H1 (cell line): ENCODE results near the gene LUC7L3. TPM values are rescaled to one million over a fixed set of nuclear protein-coding genes. Genes with fewer than 3 reads are reported as not detected.

Experiments
- CTCF ChIA-PET: fragments of 300-600 bp; sonication (Branson Sonifier 250); formaldehyde crosslinking; loops from one replicate; lab custom pipeline; 2021; ENCODE audit not compliant: partially characterized antibody; lab: Charles Lee
- POLR2A ChIA-PET: fragments of 300-600 bp; sonication (Branson Sonifier 250); formaldehyde crosslinking; loops from one replicate; lab custom pipeline; 2021; ENCODE audit warnings: inconsistent platforms; ENCODE audit not compliant: partially characterized antibody; lab: Charles Lee
- DNase-seq, 2 experiments: peaks; one replicate each; pipeline versions ENCODE4 v3.0.0 to v3.0.0-alpha.2; 2010 to 2022; ENCODE audit warnings: low spot score in 2 of 2, low read depth in 1 of 2, mixed read lengths in 1 of 2
- FAIRE-seq: peaks from 2 replicates; lab custom pipeline; 2011; peaks lifted over from hg19 to GRCh38; lab: Jason Lieb, UNC
- H2AFZ ChIP-seq: 2 replicates; pipeline ENCODE4 v1.8.1; 2012; ENCODE audit warnings: low read length, inconsistent platforms
- H2AK5ac ChIP-seq: 2 replicates; pipeline ENCODE4 v1.6.1; 2013; ENCODE audit warnings: low read depth, low read length
- H2BK120ac ChIP-seq: replicated peaks from 2 replicates; pipeline ENCODE3; 2013; ENCODE audit warnings: low read depth, low read length, inconsistent platforms
- H2BK12ac ChIP-seq: 2 replicates; pipeline ENCODE4 v1.6.1; 2013; ENCODE audit warnings: low read depth, low read length
- H2BK15ac ChIP-seq: 2 replicates; pipeline ENCODE4 v1.6.1; 2013; ENCODE audit warnings: low read length
- H2BK20ac ChIP-seq: 2 replicates; pipeline ENCODE4 v1.6.1; 2013; ENCODE audit warnings: low read length
- H2BK5ac ChIP-seq: 2 replicates; pipeline ENCODE4 v1.6.1; 2013; ENCODE audit warnings: low read depth, low read length
- H3K14ac ChIP-seq: 2 replicates; pipeline ENCODE4 v1.6.1; 2013; ENCODE audit warnings: inconsistent platforms; ENCODE audit not compliant: insufficient read length
- H3K18ac ChIP-seq: 2 replicates; pipeline ENCODE4 v1.6.1; 2013; ENCODE audit warnings: low read length; ENCODE audit errors: extremely low read depth
- H3K23ac ChIP-seq: 2 replicates; pipeline ENCODE4 v1.6.1; 2013; ENCODE audit warnings: inconsistent platforms; ENCODE audit not compliant: insufficient read length
- H3K23me2 ChIP-seq: 2 replicates; pipeline ENCODE4 v1.6.1; 2013; ENCODE audit warnings: low read depth, low read length
- H3K27ac ChIP-seq: 2 replicates; pipeline ENCODE4 v1.6.1; 2011; ENCODE audit warnings: low read depth, low read length, inconsistent platforms
- H3K27me3 ChIP-seq, 4 experiments: replicated peaks in 1 of 4; 1 replicate in 1 of 4; 2 replicates in 3 of 4; pipeline versions ENCODE4 v1.6.1 to v1.8.1; 2011 to 2013; ENCODE audit warnings: low read length in 3 of 4, mild to moderate bottlenecking in 3 of 4, inconsistent platforms in 2 of 4, mixed read lengths in 2 of 4, moderate library complexity in 1 of 4; ENCODE audit not compliant: control insufficient read depth in 3 of 4, insufficient read depth in 3 of 4; ENCODE audit errors: extremely low read depth in 1 of 4
- H3K36me3 ChIP-seq, 4 experiments: 2 replicates each; pipeline versions ENCODE4 v1.6.1 to v1.8.1; 2011 to 2013; ENCODE audit warnings: mild to moderate bottlenecking in 4 of 4, low read length in 3 of 4, moderate library complexity in 2 of 4, control low read depth in 1 of 4, inconsistent platforms in 1 of 4; ENCODE audit not compliant: insufficient read depth in 4 of 4, control insufficient read depth in 2 of 4
- H3K4ac ChIP-seq: replicated peaks from 2 replicates; pipeline ENCODE3; 2013; ENCODE audit warnings: low read length, low read depth, mixed read lengths, inconsistent platforms; ENCODE audit not compliant: insufficient read length
- H3K4me1 ChIP-seq, 4 experiments: replicated peaks in 1 of 4; 1 replicate in 1 of 4; 2 replicates in 3 of 4; pipeline versions ENCODE4 v1.6.1 to v1.8.1; 2011 to 2013; ENCODE audit warnings: low read length in 3 of 4, inconsistent platforms in 2 of 4, mixed read lengths in 1 of 4; ENCODE audit not compliant: insufficient read depth in 4 of 4, control insufficient read depth in 3 of 4
- H3K4me2 ChIP-seq, 2 experiments: 2 replicates each; pipeline versions ENCODE4 v1.6.1 to v1.8.1; 2011 to 2013; ENCODE audit warnings: low read depth in 2 of 2, low read length in 2 of 2, control low read depth in 1 of 2, inconsistent platforms in 1 of 2, mild to moderate bottlenecking in 1 of 2; ENCODE audit not compliant: insufficient read depth in 1 of 2
- H3K4me3 ChIP-seq, 4 experiments: fragments of 200-600, 300-600 bp in 1 of 4; sonication (generic), shearing (Covaris generic), sonication (Bioruptor Twin) in 1 of 4; 2 replicates each; pipeline versions ENCODE4 v1.5.1 to v1.8.1; 2011 to 2016; ENCODE audit warnings: low read length in 4 of 4, low read depth in 3 of 4, control low read depth in 2 of 4, inconsistent platforms in 2 of 4, mild to moderate bottlenecking in 2 of 4, mixed read lengths in 1 of 4, moderate library complexity in 1 of 4; ENCODE audit not compliant: insufficient read depth in 2 of 4; ENCODE audit errors: extremely low read depth in 1 of 4
- H3K56ac ChIP-seq: replicated peaks from 2 replicates; pipeline ENCODE3; 2013; ENCODE audit warnings: low read depth, mild to moderate bottlenecking, mixed read lengths, low read length, inconsistent platforms; ENCODE audit not compliant: insufficient read length
- H3K79me1 ChIP-seq: 2 replicates; pipeline ENCODE4 v1.6.1; 2013; ENCODE audit warnings: low read depth, low read length, control low read depth
- H3K79me2 ChIP-seq, 2 experiments: 2 replicates each; pipeline versions ENCODE4 v1.6.1 to v1.8.1; 2012 to 2013; ENCODE audit warnings: low read length in 2 of 2, mild to moderate bottlenecking in 2 of 2, inconsistent platforms in 1 of 2; ENCODE audit not compliant: insufficient read depth in 2 of 2, control insufficient read depth in 1 of 2
- H3K9ac ChIP-seq, 4 experiments: replicated peaks in 1 of 4; 1 replicate in 1 of 4; 2 replicates in 3 of 4; pipeline versions ENCODE4 v1.6.1 to v1.8.1; 2011 to 2013; ENCODE audit warnings: low read depth in 3 of 4, low read length in 3 of 4, control low read depth in 2 of 4, mild to moderate bottlenecking in 2 of 4, moderate library complexity in 2 of 4, inconsistent platforms in 1 of 4; ENCODE audit errors: extremely low read depth in 1 of 4
- H3K9me3 ChIP-seq, 2 experiments: 2 replicates each; pipeline versions ENCODE4 v1.6.1 to v1.8.1; 2012 to 2013; ENCODE audit warnings: mild to moderate bottlenecking in 2 of 2, moderate library complexity in 2 of 2, control low read depth in 1 of 2, inconsistent platforms in 1 of 2, low read depth in 1 of 2, low read length in 1 of 2, mixed read lengths in 1 of 2; ENCODE audit not compliant: insufficient read depth in 2 of 2
- H4K20me1 ChIP-seq, 2 experiments: replicated peaks in 1 of 2; 2 replicates each; pipeline versions ENCODE3 to v1.8.1; 2011 to 2013; ENCODE audit warnings: inconsistent platforms in 2 of 2, low read length in 2 of 2, mild to moderate bottlenecking in 1 of 2; ENCODE audit not compliant: insufficient read depth in 2 of 2, control insufficient read depth in 1 of 2
- H4K5ac ChIP-seq: 2 replicates; pipeline ENCODE4 v1.6.1; 2013; ENCODE audit warnings: low read length, low read depth, mixed read lengths, inconsistent platforms; ENCODE audit not compliant: insufficient read length
- H4K8ac ChIP-seq: 2 replicates; pipeline ENCODE4 v1.8.0; 2013; ENCODE audit warnings: mild to moderate bottlenecking, moderate library complexity, low read length, inconsistent platforms; ENCODE audit not compliant: insufficient read depth; ENCODE audit errors: extremely low read depth
- H4K91ac ChIP-seq: replicated peaks from 2 replicates; pipeline ENCODE3; 2013; ENCODE audit warnings: low read length, mixed read lengths, inconsistent platforms; ENCODE audit not compliant: insufficient read length
- BACH1 ChIP-seq: IDR thresholded peaks from 2 replicates; pipeline ENCODE4 v1.6.1; 2012; ENCODE audit warnings: low read length, improper control_type of control experiment
- CBX5 ChIP-seq: fragments of 300-800, 300-1000 bp; sonication (generic); IDR thresholded peaks from 2 replicates; pipeline ENCODE4 v1.7.1; 2016; ENCODE audit warnings: antibody characterized with exemption, low read length, low read depth
- CBX8 ChIP-seq: fragments of 300-800, 300-1000 bp; sonication (generic); IDR thresholded peaks from 2 replicates; pipeline ENCODE4 v1.7.1; 2016; ENCODE audit warnings: low read depth, low read length, borderline replicate concordance
- CREB1 ChIP-seq: IDR thresholded peaks from 2 replicates; pipeline ENCODE4 v1.6.1; 2012; ENCODE audit warnings: inconsistent platforms
- EZH2 ChIP-seq: fragments of 200-600 bp; sonication (generic); IDR thresholded peaks from 2 replicates; pipeline ENCODE4 v1.7.1; 2012; ENCODE audit warnings: low read depth, mild to moderate bottlenecking, moderate library complexity, low read length, inconsistent platforms; ENCODE audit not compliant: severe bottlenecking
- GTF2F1 ChIP-seq: IDR thresholded peaks from 2 replicates; pipeline ENCODE4 v1.6.1; 2012; ENCODE audit warnings: low read depth, low read length, improper control_type of control experiment, borderline replicate concordance
- JUND ChIP-seq: IDR thresholded peaks from 2 replicates; pipeline ENCODE4 v1.6.1; 2011; ENCODE audit warnings: mild to moderate bottlenecking, improper control_type of control experiment, low read length
- POU5F1 ChIP-seq: IDR thresholded peaks from 2 replicates; pipeline ENCODE4 v1.6.1; 2011; ENCODE audit warnings: low read depth, mild to moderate bottlenecking, low read length, moderate library complexity
- TAF1 ChIP-seq: IDR thresholded peaks from 2 replicates; pipeline ENCODE4 v1.6.1; 2011; ENCODE audit warnings: mild to moderate bottlenecking, low read depth, low read length
- YY1 ChIP-seq: IDR thresholded peaks from 2 replicates; pipeline ENCODE4 v1.6.1; 2011; ENCODE audit warnings: low read depth, mild to moderate bottlenecking, low read length
- WGBS, 2 experiments: shearing (Covaris generic) in 1 of 2; methylation state at CpG; one replicate each; pipeline versions ENCODE4 v1.1.6 to v1.1.7; 2013 to 2015; ENCODE audit warnings: low lambda C conversion rate in 2 of 2, mixed read lengths in 2 of 2, inconsistent platforms in 1 of 2, low coverage in 1 of 2, missing lambda C conversion rate in 1 of 2; ENCODE audit not compliant: insufficient replicate concordance in 2 of 2, insufficient coverage in 1 of 2, insufficient read length in 1 of 2; ENCODE audit errors: extremely low coverage in 1 of 2, missing lambda C conversion rate in 1 of 2; 5-methylcytosine and 5-hydroxymethylcytosine counted together
- polyA plus RNA-seq, 7 experiments: library from polyadenylated mRNA; depleted of rRNA in 3 of 7; stranded (reverse) in 5 of 7; unstranded in 2 of 7; fragments of >200 nt in 5 of 7; fragments of 200-250 nt in 2 of 7; gene quantifications; 1 replicate in 5 of 7; 2 replicates in 1 of 7; 4 replicates in 1 of 7; pipeline versions ENCODE4 v1.2.1 to v1.2.3, GENCODE V29; 2011 to 2013; ENCODE audit warnings: missing spikeins in 2 of 7, mixed read lengths in 2 of 7
- total RNA-seq: library from RNA; stranded (reverse); fragmentation: NEBNext Ultra II Directional; extraction: Animal tissue kit (Norgen Biotek cat#: 25700); gene quantifications from 2 replicates; pipeline ENCODE4 v1.2.1, GENCODE V29; 2021
- TF ChIP-seq, protein P1 (sequence below): IDR thresholded peaks from 2 replicates; pipeline ENCODE4 v1.6.1; 2012; ENCODE audit warnings: inconsistent platforms

The LUC7L3 gene
- total and polyA plus RNA-seq, 2 of the 8 experiments (the other 6 are each of a cell fraction or from before 2014, with no cell fraction given) = 102 to 126 TPM

DNA sequence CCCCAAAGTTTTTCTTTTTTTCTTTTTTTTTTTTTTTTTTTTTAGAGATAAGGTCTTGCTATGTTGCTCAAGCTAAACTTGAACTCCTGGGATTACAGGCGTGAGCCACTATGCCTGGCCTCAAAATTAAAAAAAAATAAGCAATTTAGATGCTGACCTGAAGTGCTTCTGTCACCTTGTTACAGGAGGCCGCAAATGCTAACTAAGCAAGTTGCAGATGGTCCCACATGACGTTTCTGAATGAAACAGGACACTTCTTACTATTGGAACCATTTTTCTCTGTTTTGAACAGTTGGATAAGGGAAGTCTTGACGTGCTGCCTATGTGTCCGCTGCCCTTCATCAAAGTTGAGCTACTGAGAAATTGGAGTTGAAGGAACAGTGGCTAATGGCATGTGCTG is 39.1 kb downstream of the LUC7L3 start:
- FAIRE-seq = no peak
- Histone ChIP-seq H4K91ac (no peak overlapping the region), H3K4ac (no peak overlapping the region), H3K56ac (no peak overlapping the region), H3K4me3 (no peak overlapping the region), H3K23ac (no peak overlapping the region), H3K4me1 (no peaks in the 10 kb centered on the region), H3K9ac (no peak overlapping the region), H2AK5ac (no peak overlapping the region), H2BK15ac (no peak overlapping the region), H4K5ac (no peak overlapping the region), H2BK12ac (no peak overlapping the region), H3K36me3 (peaks cover 0 to 12% (median 3%) of the 10 kb centered on the region in 4 experiments; a peak in 3 of 8 replicates), H2AFZ (no peak overlapping the region), H3K14ac (no peak overlapping the region), H3K27me3 (no peaks in the 10 kb centered on the region), H2BK120ac (no peak overlapping the region), H2BK20ac (no peak overlapping the region), H3K9me3 (no peaks in the 10 kb centered on the region), H3K4me2 (no peak overlapping the region), H4K20me1 (no peaks in the 10 kb centered on the region), H2BK5ac (no peak overlapping the region), H3K79me2 (no peaks in the 10 kb centered on the region), H3K79me1 (no peaks in the 10 kb centered on the region), H3K27ac (no peak overlapping the region), H3K18ac (no peak overlapping the region), H4K8ac (no peak overlapping the region), H3K23me2 (no peaks in the 10 kb centered on the region)
- DNase-seq = no peak
- WGBS, 2 experiments = 83% methylated on average over 5 of the region's 5 CpGs; no CpG with 5 or more reads in 1 of the 2 experiments
- CTCF ChIA-PET = interaction anchor here (0.6 to 1.3 kb wide), 4 partner anchors 9 to 174 kb away, joined by 3 read pairs; no protein-coding TSS in a partner anchor
- POLR2A ChIA-PET = interaction anchor here (0.6 to 1.1 kb wide), 3 partner anchors 11 to 404 kb away, joined by 3 to 5 read pairs (median 4); no protein-coding TSS in a partner anchor
- TF ChIP-seq YY1 (no peak), CREB1 (no peak), GTF2F1 (no peak), TAF1 (no peak), POU5F1 (no peak), CBX8 (no peak), EZH2 (no peak), JUND (no peak), CBX5 (no peak), BACH1 (no peak)
- TF ChIP-seq, protein P1, sequence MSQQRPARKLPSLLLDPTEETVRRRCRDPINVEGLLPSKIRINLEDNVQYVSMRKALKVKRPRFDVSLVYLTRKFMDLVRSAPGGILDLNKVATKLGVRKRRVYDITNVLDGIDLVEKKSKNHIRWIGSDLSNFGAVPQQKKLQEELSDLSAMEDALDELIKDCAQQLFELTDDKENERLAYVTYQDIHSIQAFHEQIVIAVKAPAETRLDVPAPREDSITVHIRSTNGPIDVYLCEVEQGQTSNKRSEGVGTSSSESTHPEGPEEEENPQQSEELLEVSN = no peak
